MM.1S (cell line): ENCODE results near the gene PGAM2.

Experiments
- CTCF ChIP-seq: fragments of 300-600 bp; sonication (generic); IDR thresholded peaks from 2 replicates; pipeline ENCODE4 v1.5.1; 2016; ENCODE audit warnings: antibody characterized with exemption, low read length, mixed read lengths
- EZH2 ChIP-seq: fragments of 300-600 bp; sonication (generic); optimal IDR thresholded peaks from 2 replicates; pipeline ENCODE3; 2017; ENCODE audit warnings: low read depth, mild to moderate bottlenecking, antibody characterized with exemption, low read length, mixed read lengths
- EZH2phosphoT487 ChIP-seq: fragments of 300-600 bp; sonication (generic); IDR thresholded peaks from 2 replicates; pipeline ENCODE4 v1.6.1; 2018; ENCODE audit warnings: antibody characterized with exemption, low read length

DNA sequence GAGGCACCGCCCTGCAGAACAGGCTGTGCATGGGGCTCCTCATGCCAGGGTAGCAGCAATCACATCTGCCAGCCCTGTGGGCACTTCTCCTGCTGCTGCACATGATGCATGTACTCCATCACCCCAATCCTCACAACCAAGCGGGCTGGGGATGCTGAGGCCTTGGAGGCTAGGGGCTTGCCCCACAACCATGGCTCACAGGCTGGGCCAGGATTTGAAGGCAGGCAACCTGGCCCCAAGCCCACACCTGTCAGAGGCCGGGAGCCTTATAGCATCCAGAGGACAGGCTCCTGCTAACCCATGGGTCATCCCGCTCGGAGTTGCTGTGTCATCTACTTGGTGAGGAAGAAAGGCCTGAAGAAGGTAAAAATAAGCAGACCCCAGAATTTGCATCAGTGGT lies 14.8 kb upstream of the PGAM2 start:
- TF ChIP-seq CTCF (no peak), EZH2 (no peak), EZH2phosphoT487 (no peak)
